Prostate gland (tissue), 2 donors: ENCODE results near the gene HKDC1. TPM values are rescaled to one million over a fixed set of nuclear protein-coding genes. Genes with fewer than 3 reads are reported as not detected.
"Not testable (repeated sequence)": the region's sequence is repeated elsewhere in the genome, so short reads cannot be mapped to it uniquely, and the experiment has no call there.

Source experiments
- DNase-seq: peaks from one replicate; pipeline ENCODE4 v3.0.0-alpha.2; 2019; ENCODE audit warnings: low spot score
- H3K27ac ChIP-seq, 2 donors: fragments of 200-600 bp; sonication (generic); 2 replicates each; pipeline ENCODE4 v1.5.1; 2017 to 2019
- H3K27me3 ChIP-seq: fragments of 200-600 bp; sonication (generic); replicated peaks from 2 replicates; pipeline ENCODE4 v1.5.1; 2019; ENCODE audit not compliant: insufficient read depth
- H3K36me3 ChIP-seq, 2 donors: fragments of 200-600 bp; sonication (generic); 1 replicate in 1 of 2; 2 replicates in 1 of 2; pipeline versions ENCODE4 v1.5.1 to v1.8.1; 2017 to 2019
- H3K4me1 ChIP-seq: fragments of 200-600 bp; sonication (generic); replicated peaks from 2 replicates; pipeline ENCODE4 v1.5.1; 2019
- H3K4me3 ChIP-seq, 2 donors: fragments of 200-600 bp; sonication (generic); 2 replicates each; pipeline ENCODE4 v1.5.1; 2017 to 2019
- H3K9me3 ChIP-seq: fragments of 200-600 bp; sonication (generic); 2 replicates; pipeline ENCODE4 v1.5.1; 2017
- POLR2A ChIP-seq: fragments of 450-650 bp; IDR thresholded peaks from one replicate; pipeline ENCODE4 v1.6.1; 2016; ENCODE audit warnings: antibody characterized with exemption, mild to moderate bottlenecking
- POLR2AphosphoS5 ChIP-seq: sonication (generic); formaldehyde crosslinking; IDR thresholded peaks from one replicate; pipeline ENCODE4 v1.6.1; 2017; ENCODE audit warnings: antibody characterized with exemption
- WGBS: methylation state at CpG from one replicate; pipeline ENCODE4 v1.1.5; 2018; 5-methylcytosine and 5-hydroxymethylcytosine counted together
- intact Hi-C: fragments of 100-400 bp; cut with DNase I; formaldehyde crosslinking; loops from one replicate; pipeline ENCODE4 v1.14.2; 2022
- total RNA-seq, 2 donors: library from RNA; depleted of rRNA; stranded (reverse); fragments of >200 nt; gene quantifications; one replicate each; pipeline ENCODE4 v1.1.0, GENCODE V29; 2016
- TF ChIP-seq, protein P1 (sequence below), 4 experiments: fragments of 200-600 bp in 2 of 4; fragments of 450-650 bp in 2 of 4; sonication (generic) in 2 of 4; IDR thresholded peaks; 1 replicate in 3 of 4; 2 replicates in 1 of 4; pipeline ENCODE4 v1.5.1; 2016 to 2019; ENCODE audit warnings: antibody characterized with exemption in 4 of 4, mild to moderate bottlenecking in 2 of 4, moderate library complexity in 2 of 4

Gene HKDC1
- total RNA-seq, 2 donors from 2014 or later = 0.23 to 1.6 TPM

DNA sequence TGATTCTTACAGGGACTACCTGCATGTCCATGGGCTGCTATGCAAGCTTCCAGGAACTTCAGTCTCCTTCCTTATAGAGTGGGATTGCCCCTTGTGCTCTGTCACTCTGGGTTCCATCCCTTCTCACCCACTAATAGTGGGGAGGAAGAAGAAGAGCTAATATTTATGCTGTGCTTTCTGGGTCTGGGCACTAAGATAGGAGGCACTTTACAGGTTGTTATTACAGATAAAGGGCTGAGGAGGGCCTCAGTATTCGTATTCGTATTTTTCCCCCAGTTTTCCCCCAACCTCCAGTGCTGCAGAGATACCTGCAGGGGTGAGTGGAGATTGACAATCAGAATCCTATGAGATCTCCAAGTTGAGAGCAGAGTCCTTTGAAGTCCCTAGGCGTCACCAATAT, 72.3 kb downstream of the HKDC1 start:
- TF ChIP-seq POLR2A (no peak), POLR2AphosphoS5 (no peak)
- TF ChIP-seq, protein P1, sequence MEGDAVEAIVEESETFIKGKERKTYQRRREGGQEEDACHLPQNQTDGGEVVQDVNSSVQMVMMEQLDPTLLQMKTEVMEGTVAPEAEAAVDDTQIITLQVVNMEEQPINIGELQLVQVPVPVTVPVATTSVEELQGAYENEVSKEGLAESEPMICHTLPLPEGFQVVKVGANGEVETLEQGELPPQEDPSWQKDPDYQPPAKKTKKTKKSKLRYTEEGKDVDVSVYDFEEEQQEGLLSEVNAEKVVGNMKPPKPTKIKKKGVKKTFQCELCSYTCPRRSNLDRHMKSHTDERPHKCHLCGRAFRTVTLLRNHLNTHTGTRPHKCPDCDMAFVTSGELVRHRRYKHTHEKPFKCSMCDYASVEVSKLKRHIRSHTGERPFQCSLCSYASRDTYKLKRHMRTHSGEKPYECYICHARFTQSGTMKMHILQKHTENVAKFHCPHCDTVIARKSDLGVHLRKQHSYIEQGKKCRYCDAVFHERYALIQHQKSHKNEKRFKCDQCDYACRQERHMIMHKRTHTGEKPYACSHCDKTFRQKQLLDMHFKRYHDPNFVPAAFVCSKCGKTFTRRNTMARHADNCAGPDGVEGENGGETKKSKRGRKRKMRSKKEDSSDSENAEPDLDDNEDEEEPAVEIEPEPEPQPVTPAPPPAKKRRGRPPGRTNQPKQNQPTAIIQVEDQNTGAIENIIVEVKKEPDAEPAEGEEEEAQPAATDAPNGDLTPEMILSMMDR (IDR thresholded peaks at IDR 0.05) = no peak
- no peaks in the 10 kb centered on the region for H3K36me3 ChIP-seq
- 57% methylated on average over 3 of the region's 3 CpGs for WGBS
- no peaks in the 10 kb centered on the region for H3K9me3 ChIP-seq
- no peak for DNase-seq
- intact Hi-C loops = no loop called here
- no peaks in the 10 kb centered on the region for H3K27me3 ChIP-seq
- no peaks in the 10 kb centered on the region for H3K4me1 ChIP-seq
- H3K4me3 ChIP-seq = no peak overlapping the region
- no peak overlapping the region for H3K27ac ChIP-seq

DNA sequence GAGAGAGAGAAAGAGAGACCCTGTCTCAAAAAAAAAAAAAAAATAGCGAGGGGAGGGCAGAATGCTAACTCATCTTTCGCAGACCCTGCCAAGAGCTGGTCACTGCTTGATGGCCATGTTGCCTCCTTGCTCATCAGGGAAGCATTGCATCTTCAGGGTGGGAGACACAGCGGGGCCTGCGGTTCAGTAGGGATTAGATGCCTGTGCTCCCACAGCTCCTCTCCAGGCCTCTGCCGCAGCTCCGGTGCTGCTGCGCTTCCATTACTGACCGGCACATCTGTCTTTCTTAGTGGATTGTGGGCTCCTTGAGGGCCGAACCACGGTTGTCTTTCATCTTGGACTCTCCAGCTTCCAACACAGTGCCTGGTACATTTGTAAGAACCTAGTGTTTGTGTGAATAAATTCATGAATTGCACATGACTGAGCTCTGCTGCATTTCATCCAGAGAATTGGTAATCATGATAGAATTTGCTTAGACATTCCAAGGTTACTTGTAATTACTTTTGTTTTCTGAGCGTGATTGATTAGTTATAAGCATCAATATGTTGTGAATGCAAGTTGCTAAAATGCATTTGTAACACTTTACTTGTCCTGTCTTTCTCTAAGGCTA, 75.0 kb downstream of the HKDC1 start:
- H3K4me3 ChIP-seq = no peak overlapping the region
- intact Hi-C loops = no loop called here
- no peaks in the 10 kb centered on the region for H3K4me1 ChIP-seq
- no peaks in the 10 kb centered on the region for H3K27me3 ChIP-seq
- 86% methylated on average over 11 of the region's 11 CpGs for WGBS
- TF ChIP-seq POLR2AphosphoS5 = no peak
- TF ChIP-seq, protein P1 (IDR thresholded peaks at IDR 0.05) = no peak
- TF ChIP-seq POLR2A = no peak
- DNase-seq = no peak
- no peaks in the 10 kb centered on the region for H3K9me3 ChIP-seq
- H3K36me3 ChIP-seq = no peaks in the 10 kb centered on the region
- H3K27ac ChIP-seq = no peak overlapping the region

DNA sequence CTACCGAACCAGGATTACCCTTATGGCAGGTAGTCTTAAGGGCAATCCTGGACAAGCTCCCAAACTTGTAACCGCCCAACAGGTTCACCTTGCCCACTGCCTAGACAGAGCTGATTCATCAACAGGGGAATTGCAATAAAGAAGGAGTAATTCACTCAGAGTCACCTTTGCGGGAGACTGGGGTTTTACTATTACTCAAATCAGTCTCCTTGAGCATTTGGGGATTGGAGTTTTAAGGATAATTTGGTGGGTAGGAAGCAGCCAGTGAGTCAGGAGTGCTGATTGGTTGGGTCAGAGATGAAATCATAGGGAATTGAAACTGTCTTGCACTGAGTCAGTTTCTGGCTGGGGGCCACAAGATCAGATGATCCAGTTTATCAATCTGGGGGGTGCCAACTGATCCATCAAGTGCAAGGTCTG, 83.5 kb downstream of the HKDC1 start:
- no peak overlapping the region for H3K27ac ChIP-seq
- H3K36me3 ChIP-seq = no peaks in the 10 kb centered on the region
- DNase-seq = no peak
- no peaks in the 10 kb centered on the region for H3K27me3 ChIP-seq
- H3K4me1 ChIP-seq = no peaks in the 10 kb centered on the region
- H3K9me3 ChIP-seq = no peaks in the 10 kb centered on the region
- H3K4me3 ChIP-seq = no peak overlapping the region
- WGBS = 92% methylated on average over 3 of the region's 3 CpGs
- intact Hi-C loops = no loop called here
- no peak for TF ChIP-seq POLR2AphosphoS5
- TF ChIP-seq, protein P1 (IDR thresholded peaks at IDR 0.05) = no peak
- no peak for TF ChIP-seq POLR2A

DNA sequence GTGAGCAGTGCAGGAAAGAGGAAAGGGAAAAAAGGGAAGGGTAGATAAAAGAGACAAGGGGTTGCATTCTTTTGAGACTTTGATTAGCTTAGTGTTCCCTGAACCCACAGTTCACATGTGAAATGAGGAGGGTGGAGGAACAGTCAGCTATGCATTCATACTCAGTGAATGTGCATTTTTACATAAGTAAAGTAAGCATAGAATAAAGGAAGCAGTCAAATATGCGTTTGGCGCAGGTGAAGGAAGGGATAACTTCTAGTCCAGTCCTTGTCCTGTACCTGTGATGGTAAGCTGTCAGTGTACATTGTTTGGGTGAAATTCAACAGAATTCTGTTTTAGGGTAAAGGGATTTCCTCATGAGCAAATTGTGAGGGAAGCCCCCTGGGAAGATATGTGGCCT, 86.3 kb downstream of the HKDC1 start:
- H3K4me3 ChIP-seq = no peak overlapping the region
- no peaks in the 10 kb centered on the region for H3K9me3 ChIP-seq
- 85% methylated on average over 2 of the region's 2 CpGs for WGBS
- no peaks in the 10 kb centered on the region for H3K27me3 ChIP-seq
- no peak for DNase-seq
- no peaks in the 10 kb centered on the region for H3K4me1 ChIP-seq
- TF ChIP-seq, protein P1 (IDR thresholded peaks at IDR 0.05) = no peak
- no peak for TF ChIP-seq POLR2A
- TF ChIP-seq POLR2AphosphoS5 = no peak
- no peak overlapping the region for H3K27ac ChIP-seq
- H3K36me3 ChIP-seq = no peaks in the 10 kb centered on the region
- intact Hi-C loops = no loop called here

DNA sequence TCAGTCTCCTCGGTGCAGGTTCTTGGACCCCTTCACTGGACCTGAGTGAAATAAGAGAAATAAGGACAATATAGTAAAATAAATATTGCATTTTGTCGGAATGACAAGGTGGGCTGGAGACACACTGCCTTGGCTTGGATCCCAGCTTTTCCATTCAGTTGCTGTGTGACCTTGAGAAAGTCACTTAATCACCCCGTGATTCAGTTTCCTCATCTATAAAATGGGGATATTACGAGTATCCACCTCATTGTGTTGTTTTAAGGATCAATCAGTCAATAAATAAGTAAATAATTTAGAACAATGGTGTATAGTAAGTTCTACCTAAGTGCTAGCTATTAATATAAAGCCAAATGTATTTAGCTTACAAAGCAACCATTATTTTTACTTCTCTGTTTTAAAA, 87.3 kb downstream of the HKDC1 start:
- H3K4me1 ChIP-seq = no peaks in the 10 kb centered on the region
- H3K4me3 ChIP-seq = no peak overlapping the region
- H3K9me3 ChIP-seq = no peaks in the 10 kb centered on the region
- intact Hi-C loops = no loop called here
- no peak overlapping the region for H3K27ac ChIP-seq
- 68% methylated on average over 4 of the region's 4 CpGs for WGBS
- H3K36me3 ChIP-seq = no peaks in the 10 kb centered on the region
- no peaks in the 10 kb centered on the region for H3K27me3 ChIP-seq
- no peak for DNase-seq
- TF ChIP-seq POLR2AphosphoS5 = no peak
- no peak for TF ChIP-seq POLR2A
- TF ChIP-seq, protein P1 (IDR thresholded peaks at IDR 0.05) = no peak

DNA sequence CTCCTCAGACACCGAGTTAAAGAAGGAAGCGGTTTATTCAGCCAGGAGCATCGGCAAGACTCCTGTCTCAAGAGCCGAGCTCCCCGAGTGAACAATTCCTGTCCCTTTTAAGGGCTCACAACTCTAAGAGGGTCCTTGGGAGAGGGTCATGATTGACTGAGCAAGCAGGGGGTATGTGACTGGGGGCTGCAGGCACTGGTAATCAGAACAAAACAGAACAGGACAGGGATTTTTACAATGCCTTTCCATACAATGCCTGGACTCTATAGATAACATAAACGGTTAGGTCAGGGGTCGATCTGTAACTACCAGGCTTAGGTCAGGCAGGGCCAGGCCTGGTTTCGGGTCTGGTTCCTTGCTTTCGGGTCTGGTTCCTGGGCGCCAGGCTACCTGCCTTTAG, 88.2 kb downstream of the HKDC1 start:
- DNase-seq, H3K4me3 ChIP-seq, H3K27ac ChIP-seq, intact Hi-C loops, H3K27me3 ChIP-seq, H3K4me1 ChIP-seq, H3K9me3 ChIP-seq, H3K36me3 ChIP-seq: not testable (repeated sequence)
- 93% methylated on average over 10 of the region's 10 CpGs for WGBS
